ENCODE data around the gene SCP2.
"Not testable (repeated sequence)": the region's sequence is repeated elsewhere in the genome, so short reads cannot be mapped to it uniquely, and the experiment has no call there.

Gene SCP2

GRCh38 chr1:52944566-52944965 is 17.5 kb downstream of the SCP2 start:
- no peak for ATAC-seq
- TF ChIP-seq ARNTL (CRISPR knock-in tag; IDR thresholded peaks at IDR 0.05; ENCODE audit: borderline replicate concordance, low read depth) (no peak), PATZ1 (CRISPR knock-in tag; IDR thresholded peaks at IDR 0.05; ENCODE audit: borderline replicate concordance) (no peak), TOX (CRISPR knock-in tag; IDR thresholded peaks at IDR 0.05; ENCODE audit: borderline replicate concordance) (no peak), SNAI2 (CRISPR knock-in tag; IDR thresholded peaks at IDR 0.05) (no peak), TCF4 (CRISPR knock-in tag; IDR thresholded peaks at IDR 0.05; ENCODE audit: borderline replicate concordance) (no peak), ZNF565 (CRISPR knock-in tag; conservative IDR thresholded peaks at IDR 0.05; ENCODE audit: low read depth) (no peak)
- TF ChIP-seq, protein P1, sequence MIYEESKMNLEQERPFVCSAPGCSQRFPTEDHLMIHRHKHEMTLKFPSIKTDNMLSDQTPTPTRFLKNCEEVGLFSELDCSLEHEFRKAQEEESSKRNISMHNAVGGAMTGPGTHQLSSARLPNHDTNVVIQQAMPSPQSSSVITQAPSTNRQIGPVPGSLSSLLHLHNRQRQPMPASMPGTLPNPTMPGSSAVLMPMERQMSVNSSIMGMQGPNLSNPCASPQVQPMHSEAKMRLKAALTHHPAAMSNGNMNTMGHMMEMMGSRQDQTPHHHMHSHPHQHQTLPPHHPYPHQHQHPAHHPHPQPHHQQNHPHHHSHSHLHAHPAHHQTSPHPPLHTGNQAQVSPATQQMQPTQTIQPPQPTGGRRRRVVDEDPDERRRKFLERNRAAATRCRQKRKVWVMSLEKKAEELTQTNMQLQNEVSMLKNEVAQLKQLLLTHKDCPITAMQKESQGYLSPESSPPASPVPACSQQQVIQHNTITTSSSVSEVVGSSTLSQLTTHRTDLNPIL (CRISPR knock-in tag; IDR thresholded peaks at IDR 0.05; ENCODE audit: low read depth), result no peak

DNA sequence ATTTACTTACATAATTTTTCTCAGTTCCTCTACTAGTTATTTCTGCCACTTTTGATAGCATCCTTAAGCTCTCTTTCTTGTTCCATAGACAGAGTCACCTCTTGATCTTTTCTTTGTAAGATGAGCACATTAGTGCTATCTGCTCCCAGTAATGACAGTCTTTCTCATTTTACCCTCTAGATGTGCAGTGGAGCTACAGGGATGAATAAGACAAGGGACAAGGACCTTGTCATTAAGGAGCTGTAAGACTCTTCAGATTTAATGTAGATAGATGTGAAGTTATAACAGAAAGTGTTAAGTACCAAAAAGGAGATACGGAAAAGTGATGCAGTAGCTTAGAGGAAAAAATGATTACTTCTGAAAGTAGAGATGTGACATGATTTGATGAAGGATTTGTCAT is 20.4 kb downstream of the SCP2 start:
- ATAC-seq, result no peak

GRCh38 chr1:52949602-52950001 is 22.5 kb downstream of the SCP2 start:
- not testable (repeated sequence) for ATAC-seq

More for the DNA sequence above, 20.4 kb downstream of the SCP2 start:
- no peak for TF ChIP-seq ESRRG (CRISPR knock-in tag; IDR thresholded peaks at IDR 0.05)
- TF ChIP-seq, protein P2, sequence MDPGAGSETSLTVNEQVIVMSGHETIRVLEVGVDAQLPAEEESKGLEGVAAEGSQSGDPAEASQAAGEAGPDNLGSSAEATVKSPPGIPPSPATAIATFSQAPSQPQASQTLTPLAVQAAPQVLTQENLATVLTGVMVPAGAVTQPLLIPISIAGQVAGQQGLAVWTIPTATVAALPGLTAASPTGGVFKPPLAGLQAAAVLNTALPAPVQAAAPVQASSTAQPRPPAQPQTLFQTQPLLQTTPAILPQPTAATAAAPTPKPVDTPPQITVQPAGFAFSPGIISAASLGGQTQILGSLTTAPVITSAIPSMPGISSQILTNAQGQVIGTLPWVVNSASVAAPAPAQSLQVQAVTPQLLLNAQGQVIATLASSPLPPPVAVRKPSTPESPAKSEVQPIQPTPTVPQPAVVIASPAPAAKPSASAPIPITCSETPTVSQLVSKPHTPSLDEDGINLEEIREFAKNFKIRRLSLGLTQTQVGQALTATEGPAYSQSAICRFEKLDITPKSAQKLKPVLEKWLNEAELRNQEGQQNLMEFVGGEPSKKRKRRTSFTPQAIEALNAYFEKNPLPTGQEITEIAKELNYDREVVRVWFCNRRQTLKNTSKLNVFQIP (CRISPR knock-in tag; IDR thresholded peaks at IDR 0.05; ENCODE audit: borderline replicate concordance, low read depth), result no peak
- TF ChIP-seq ZC3H10 (CRISPR knock-in tag; IDR thresholded peaks at IDR 0.05), result no peak
- TF ChIP-seq ARNTL (CRISPR knock-in tag; IDR thresholded peaks at IDR 0.05; ENCODE audit: borderline replicate concordance, low read depth), result no peak

GRCh38 chr1:52952112-52952511 is 25.0 kb downstream of the SCP2 start:
- TF ChIP-seq ARNTL (CRISPR knock-in tag; IDR thresholded peaks at IDR 0.05; ENCODE audit: borderline replicate concordance, low read depth), result no peak
- TF ChIP-seq, protein P3, sequence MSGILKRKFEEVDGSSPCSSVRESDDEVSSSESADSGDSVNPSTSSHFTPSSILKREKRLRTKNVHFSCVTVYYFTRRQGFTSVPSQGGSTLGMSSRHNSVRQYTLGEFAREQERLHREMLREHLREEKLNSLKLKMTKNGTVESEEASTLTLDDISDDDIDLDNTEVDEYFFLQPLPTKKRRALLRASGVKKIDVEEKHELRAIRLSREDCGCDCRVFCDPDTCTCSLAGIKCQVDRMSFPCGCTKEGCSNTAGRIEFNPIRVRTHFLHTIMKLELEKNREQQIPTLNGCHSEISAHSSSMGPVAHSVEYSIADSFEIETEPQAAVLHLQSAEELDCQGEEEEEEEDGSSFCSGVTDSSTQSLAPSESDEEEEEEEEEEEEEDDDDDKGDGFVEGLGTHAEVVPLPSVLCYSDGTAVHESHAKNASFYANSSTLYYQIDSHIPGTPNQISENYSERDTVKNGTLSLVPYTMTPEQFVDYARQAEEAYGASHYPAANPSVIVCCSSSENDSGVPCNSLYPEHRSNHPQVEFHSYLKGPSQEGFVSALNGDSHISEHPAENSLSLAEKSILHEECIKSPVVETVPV (CRISPR knock-in tag; IDR thresholded peaks at IDR 0.05), result no peak
- no peak for TF ChIP-seq ZFP3 (CRISPR knock-in tag; IDR thresholded peaks at IDR 0.05)
- no peak for TF ChIP-seq BACH2 (CRISPR knock-in tag; IDR thresholded peaks at IDR 0.05; ENCODE audit: borderline replicate concordance)

DNA sequence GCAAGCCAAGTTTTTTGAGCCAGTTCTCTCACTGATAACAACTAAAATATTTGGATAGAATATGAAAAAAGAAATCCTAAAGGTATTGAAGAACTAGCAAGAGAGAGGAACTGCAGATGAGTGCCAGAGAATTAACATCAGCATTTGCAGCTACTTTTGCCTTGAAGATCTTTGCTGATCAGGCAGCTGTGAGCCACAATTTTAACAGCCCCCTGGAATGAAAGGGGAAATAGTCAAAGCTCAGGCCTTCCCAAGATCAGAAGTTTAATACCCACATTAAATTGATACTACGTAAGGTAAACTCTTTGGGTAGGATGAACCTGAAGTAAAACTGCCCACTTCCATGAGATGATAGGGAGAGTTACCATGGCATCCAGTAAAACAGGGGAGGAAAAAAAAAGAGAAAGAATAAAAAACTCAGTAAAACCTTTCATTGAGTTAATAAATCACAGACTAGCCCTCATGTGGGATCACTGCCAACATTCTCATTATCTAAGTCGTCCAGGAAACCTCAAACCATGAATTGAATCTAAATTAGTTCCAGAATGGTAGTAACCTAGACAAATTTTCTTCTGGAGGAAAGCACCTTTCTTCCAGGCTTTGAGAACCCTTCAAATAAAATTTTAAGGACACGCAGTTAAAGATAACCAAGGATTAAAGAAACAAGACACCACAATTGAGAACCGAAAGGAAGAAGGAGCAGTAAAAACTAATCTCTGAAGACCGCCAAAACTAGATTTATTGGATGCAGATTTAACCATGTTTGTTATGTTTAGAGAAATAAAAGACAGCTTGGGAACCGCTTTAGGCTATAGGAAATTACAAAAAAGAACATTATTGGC is 28.3 kb downstream of the SCP2 start:
- peak; percentile 91 for ATAC-seq
- TF ChIP-seq CSDC2 (CRISPR knock-in tag; IDR thresholded peaks at IDR 0.05) (no peak), TCF4 (CRISPR knock-in tag; IDR thresholded peaks at IDR 0.05; ENCODE audit: borderline replicate concordance) (peak; percentile 38; the same call in 1 of the 2 replicates), RARB (CRISPR knock-in tag; IDR thresholded peaks at IDR 0.05) (no peak), ARNTL (CRISPR knock-in tag; IDR thresholded peaks at IDR 0.05; ENCODE audit: borderline replicate concordance, low read depth) (no peak), OSR1 (CRISPR knock-in tag; IDR thresholded peaks at IDR 0.05) (no peak), TOX (CRISPR knock-in tag; IDR thresholded peaks at IDR 0.05; ENCODE audit: borderline replicate concordance) (no peak), ISL1 (CRISPR knock-in tag; IDR thresholded peaks at IDR 0.05) (peak; percentile 93), ZNF565 (CRISPR knock-in tag; conservative IDR thresholded peaks at IDR 0.05; ENCODE audit: low read depth) (no peak), GLIS3 (CRISPR knock-in tag; IDR thresholded peaks at IDR 0.05) (no peak), ZNF8 (CRISPR knock-in tag; IDR thresholded peaks at IDR 0.05) (no peak), PATZ1 (CRISPR knock-in tag; IDR thresholded peaks at IDR 0.05; ENCODE audit: borderline replicate concordance) (no peak)
- TF ChIP-seq, protein P2 (CRISPR knock-in tag; IDR thresholded peaks at IDR 0.05; ENCODE audit: borderline replicate concordance, low read depth), result no peak
- TF ChIP-seq, protein P4, sequence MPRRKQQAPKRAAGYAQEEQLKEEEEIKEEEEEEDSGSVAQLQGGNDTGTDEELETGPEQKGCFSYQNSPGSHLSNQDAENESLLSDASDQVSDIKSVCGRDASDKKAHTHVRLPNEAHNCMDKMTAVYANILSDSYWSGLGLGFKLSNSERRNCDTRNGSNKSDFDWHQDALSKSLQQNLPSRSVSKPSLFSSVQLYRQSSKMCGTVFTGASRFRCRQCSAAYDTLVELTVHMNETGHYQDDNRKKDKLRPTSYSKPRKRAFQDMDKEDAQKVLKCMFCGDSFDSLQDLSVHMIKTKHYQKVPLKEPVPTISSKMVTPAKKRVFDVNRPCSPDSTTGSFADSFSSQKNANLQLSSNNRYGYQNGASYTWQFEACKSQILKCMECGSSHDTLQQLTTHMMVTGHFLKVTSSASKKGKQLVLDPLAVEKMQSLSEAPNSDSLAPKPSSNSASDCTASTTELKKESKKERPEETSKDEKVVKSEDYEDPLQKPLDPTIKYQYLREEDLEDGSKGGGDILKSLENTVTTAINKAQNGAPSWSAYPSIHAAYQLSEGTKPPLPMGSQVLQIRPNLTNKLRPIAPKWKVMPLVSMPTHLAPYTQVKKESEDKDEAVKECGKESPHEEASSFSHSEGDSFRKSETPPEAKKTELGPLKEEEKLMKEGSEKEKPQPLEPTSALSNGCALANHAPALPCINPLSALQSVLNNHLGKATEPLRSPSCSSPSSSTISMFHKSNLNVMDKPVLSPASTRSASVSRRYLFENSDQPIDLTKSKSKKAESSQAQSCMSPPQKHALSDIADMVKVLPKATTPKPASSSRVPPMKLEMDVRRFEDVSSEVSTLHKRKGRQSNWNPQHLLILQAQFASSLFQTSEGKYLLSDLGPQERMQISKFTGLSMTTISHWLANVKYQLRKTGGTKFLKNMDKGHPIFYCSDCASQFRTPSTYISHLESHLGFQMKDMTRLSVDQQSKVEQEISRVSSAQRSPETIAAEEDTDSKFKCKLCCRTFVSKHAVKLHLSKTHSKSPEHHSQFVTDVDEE (CRISPR knock-in tag; IDR thresholded peaks at IDR 0.05), result no peak

More at GRCh38 chr1:52952112-52952511, 25.0 kb downstream of the SCP2 start:
- ATAC-seq, result no peak

Measured in SK-N-SH treated with all-trans-retinoic acid at 6 μM for 48 hours (cell line).